ENCODE measurements around the gene ZFAND2A.
"Not testable (repeated sequence)": the region's sequence is repeated elsewhere in the genome, so short reads cannot be mapped to it uniquely, and the experiment has no call there.

The ZFAND2A gene, protein sequence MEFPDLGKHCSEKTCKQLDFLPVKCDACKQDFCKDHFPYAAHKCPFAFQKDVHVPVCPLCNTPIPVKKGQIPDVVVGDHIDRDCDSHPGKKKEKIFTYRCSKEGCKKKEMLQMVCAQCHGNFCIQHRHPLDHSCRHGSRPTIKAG

DNA sequence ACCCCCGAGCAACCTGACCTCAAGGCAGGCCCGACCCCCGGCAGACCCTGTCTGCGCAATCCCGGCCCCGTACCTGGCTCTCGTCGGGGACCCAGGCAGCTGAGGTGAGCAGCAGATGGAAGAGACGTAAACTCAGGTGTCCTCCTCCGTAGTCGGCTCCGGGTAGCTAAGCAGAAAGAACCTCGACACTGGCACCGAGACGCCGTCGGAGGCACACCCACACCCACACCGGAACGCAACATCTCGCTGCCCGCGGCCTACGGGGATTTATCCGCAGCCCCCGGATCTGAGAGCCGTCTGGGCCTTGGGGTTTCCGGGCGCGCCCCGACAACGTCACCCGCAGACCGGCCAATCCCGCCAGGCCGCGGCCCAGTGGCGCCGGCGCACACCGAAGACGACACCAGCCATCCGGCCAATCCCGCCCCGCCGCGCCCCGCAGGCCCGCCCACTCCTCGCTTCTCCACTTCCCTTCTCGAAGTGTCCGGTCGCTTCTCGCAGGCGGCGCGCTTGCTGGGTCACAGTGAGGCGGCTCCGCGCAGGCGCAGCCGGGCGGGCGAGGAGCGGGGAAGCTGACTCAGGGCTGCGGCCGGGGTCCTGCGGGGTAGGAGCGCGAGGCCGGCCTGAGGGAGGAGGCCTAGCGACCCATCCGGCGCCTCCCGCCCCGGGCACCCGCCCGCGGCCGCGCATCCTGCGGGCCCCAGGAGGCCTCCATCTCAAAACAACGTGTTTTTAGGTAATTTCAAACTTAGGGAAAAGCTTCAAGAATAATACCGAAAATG is at the start of gene ZFAND2A:
Gene ZFAND2A (minus strand): TSS at position 306 of the 779 bp plus-strand sequence. CDS start 1,984 bp downstream, outside the sequence.
- DNase-seq = peak; percentile 95 to 98 (median 96)

DNA sequence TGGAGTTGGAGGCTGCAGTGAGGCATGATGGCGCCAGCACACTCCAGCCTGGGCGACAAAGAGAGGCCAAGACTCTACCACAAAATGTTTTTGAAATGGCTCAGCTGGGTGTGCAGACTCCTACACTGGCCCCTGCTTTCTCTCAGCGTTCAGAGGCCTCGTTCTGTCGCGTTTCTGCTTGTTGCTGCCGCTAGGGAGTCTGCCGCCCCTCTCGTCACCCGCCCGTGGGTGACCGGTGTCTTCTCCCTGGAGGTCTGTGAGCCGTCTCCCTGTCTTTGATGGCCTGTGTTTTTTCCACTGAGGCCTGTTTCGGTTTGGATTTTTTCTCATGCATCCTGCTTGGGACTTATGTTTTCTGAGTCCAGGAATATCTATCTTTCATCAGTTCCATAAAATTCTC is 49.1 kb upstream of the ZFAND2A start:
- no peak for DNase-seq

DNA sequence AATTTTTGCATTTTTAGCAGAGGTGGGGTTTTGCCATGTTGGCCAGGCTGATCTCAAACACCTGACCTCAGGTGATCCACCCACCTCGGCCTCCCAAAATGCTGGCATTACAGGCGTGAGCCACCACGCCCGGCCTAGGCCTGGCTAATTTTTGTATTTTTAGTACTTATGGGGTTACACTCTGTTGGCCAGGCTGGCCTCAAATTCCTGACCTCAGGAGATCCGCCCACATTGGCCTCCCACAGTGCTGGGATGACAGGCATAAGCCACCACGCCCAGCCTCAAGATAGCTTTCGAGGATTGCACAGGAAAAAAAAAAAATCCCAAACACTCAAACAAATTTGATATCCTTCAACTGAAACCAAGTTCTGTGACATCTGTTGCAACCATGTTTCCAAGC is 45.7 kb upstream of the ZFAND2A start:
- DNase-seq = not testable (repeated sequence)

DNA sequence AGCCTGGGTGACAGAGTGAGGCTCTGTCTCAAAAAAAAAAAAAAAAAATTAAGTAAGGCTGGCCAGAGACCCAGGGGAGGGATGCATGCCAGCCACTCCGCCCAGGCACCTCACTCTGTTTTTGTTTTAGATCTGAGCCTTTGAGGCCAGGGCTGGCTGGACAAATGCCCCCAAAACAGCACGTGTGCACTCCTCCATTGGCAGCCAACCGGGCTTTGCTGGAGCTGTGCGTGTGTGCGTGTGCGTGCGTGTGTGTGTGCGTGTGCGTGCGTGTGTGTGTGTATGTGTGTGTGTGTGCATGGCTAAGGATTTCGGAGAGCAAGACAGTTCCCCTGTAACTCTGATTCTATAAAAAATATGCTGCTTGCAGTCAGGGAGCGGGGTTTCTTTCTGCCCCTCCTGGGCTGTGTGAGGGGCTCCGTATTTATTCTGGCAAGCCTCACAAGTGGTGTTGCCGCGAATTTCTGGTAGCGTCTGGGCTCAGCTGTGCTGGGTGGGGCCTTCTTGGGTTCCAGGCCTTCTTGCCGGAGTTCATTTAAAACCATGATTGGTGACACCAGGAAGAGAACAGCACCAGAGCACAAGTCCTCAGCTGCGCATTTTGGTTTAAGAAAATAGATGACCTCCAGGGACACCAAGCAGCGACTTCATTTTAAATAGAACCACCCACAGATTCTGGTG is 44.6 kb upstream of the ZFAND2A start:
- DNase-seq = no peak

DNA sequence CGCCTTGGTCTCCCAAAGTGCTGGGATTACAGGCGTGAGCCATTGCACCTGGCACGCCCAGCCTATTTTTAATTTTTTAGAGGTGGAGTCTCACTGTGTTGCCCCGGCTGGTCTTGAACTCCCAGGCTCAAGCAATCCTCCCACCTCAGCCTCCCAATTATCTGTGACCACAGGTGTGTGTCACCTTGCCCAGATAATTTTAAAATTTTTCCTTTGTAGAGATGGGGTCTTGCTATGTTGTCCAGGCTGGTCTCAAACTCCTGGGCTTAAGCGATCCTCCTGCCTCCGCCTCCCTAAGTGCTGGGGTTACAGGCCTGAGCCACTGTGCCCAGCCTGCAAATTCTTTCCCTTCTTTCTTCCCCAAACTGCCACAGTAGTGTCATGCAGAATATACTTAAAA is 42.9 kb upstream of the ZFAND2A start:
- not testable (repeated sequence) for DNase-seq

DNA sequence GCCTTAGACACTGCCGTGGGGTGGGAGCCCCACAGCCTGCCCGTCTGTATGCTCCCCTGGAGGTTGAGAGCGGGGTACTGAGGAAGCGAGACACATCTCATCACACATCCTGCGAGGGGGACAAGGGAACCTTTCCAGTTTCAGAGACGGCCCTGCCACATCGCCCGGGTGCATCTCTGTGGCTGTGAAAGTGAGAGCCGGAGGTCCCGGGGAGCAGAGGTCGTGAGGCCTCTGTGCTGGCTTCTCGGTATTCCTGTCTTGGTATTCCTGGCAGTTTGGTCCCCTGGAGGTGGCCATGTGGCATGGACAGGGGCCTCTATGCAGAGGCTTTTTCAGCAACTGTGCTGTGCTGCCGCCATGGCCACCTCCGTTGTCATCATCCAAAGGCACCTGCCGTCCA is 41.9 kb upstream of the ZFAND2A start:
- DNase-seq = no peak

DNA sequence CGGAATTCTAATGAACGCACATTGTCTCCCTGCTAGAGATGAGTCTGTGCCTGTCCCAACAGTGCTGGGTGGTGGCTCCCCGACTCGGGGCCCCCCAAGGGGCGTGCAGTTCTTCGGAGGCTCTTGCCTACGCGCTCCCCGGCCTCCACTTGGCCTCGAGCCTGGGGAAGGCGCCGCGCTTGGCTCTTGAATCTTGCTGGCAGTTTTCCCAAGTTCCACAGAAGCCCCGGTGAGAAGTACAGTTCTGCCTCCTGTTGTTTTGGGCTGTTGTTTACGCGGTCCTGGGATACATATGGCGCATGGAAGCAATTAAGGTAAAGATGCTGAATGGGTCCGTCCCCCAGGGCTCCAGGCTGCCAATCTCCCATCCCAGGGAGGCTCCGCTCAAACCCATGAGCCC is 40.0 kb upstream of the ZFAND2A start:
- no peak for DNase-seq

DNA sequence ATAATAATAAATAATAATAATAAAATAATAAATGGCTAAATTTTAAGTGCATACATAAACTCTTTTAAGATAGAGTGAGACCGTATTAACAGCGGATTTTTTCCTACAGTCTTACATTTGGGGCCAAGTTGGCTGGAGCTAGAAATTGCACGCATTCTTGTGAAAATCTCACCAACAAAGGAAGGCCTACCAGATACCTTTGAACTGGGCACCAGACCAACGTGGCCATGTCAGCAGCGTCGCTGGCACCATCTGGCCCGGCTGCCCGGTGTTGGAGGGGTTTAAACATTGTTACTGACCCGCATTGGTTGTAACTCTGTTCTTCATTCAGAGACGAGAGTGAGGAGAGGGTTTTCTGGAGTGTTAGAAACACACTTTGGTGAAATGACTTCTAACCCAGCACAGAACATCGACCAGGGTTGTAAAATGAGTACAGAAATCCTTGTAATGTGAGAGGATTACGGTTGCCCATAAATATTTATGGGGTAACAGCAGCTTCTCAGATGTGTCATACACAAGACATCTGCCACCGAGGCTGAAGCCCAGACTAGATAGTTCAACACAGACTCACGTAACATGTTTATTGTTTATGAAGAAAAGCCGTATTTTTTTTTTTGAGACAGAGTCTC is 38.1 kb upstream of the ZFAND2A start:
- no peak for DNase-seq

DNA sequence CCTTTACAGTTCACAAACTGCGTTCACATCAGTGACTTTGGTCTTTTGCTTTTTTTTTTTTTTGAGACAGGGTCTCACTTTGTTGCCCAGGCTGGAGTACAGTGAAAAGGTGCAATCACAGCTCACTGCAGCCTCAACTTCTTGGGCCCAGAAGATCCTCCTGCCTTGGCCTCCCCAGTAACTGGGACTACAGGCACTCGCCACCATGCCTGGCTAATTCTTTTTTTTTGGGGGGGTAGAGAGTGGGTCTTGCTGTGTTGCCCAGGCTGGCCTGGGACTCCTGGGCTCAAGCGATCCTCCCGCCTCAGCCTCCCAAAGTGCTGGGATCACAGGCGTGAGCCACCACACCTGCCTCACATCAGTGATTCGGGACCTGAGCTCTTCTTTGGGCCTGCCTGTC is 37.0 kb upstream of the ZFAND2A start:
- DNase-seq = no peak

DNA sequence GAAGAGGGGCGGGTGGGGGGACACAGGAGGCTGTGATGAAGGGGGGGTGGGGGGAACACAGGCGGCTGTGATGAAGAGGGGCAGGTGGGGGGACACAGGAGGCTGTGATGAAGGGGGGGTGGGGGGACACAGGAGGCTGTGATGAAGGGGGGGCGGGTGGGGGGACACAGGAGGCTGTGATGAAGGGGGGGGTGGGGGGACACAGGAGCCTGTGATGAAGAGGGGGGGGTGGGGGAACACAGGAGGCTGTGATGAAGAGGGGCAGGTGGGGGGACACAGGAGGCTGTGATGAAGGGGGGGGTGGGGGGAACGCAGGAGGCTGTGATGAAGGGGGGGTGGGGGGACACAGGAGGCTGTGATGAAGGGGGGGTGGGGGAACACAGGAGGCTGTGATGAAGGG is 36.4 kb upstream of the ZFAND2A start:
- not testable (repeated sequence) for DNase-seq

DNA sequence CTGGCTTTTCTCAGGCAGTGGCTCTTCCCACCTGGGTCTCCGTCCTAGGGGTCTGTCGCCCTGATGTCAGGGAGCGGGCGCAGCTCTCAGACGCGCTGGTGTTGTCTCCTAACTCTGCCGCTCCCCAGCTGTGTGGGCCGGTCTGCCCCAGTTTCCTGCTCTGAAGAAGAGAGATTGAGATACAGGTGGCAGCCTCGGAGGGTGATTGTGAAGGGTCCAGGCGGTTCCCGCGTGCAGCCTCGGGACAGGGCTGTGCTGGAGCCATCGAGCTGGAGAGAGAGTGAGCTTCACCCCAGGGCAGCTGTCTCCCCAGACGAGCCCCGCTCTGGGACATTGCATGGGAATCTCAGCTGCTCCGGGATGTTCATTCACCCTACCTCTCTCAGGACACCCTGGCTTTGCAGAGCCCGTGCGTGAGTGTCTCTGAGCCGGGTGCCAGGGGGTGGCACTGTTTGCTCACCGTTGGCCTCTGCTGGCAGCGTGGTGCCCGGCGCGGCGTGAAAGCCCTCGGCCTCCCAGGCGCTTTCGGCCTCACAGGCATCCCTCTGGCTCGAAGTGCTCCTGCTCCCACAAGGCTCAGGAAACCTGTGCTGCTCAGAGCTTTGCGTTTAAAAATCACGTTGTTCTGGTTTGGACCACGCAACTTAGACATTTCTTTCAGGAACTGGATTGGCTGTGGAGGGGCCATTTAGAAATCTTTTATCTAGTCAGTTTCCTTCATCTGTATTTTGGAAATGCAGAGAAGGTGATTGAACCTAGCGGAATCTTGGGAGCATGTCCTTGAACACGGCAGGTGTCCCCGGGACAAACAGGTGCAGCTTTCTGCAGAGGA is 33.8 kb upstream of the ZFAND2A start:
- peak in 4 of 6 experiments; percentile 20 to 45 (median 22) for DNase-seq

DNA sequence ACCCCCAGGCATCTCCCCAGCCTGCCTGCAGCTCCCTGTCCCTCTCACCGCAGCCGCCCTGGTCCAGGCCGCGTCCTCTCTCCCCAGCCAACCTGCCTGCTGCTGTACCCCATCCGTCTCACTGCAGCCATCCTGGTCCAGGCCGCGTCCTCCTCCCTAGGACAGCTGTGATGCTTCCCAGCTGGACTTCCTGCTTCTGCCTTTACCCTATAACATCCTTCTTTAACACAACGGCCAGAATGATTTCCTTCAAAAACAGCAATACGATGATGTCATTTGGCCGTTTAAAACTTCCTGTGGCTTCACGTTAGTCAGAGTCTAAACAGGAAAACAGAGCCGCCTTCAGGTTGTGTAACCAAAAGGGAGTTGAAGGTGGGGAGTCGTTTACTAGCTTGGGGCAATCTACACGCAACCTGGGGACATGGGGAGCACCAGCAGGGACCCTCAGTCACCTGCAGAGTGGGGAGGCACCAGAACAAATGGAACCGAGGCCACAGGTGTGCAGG is 32.2 kb upstream of the ZFAND2A start:
- DNase-seq = peak in 1 of 6 experiments; percentile 14

DNA sequence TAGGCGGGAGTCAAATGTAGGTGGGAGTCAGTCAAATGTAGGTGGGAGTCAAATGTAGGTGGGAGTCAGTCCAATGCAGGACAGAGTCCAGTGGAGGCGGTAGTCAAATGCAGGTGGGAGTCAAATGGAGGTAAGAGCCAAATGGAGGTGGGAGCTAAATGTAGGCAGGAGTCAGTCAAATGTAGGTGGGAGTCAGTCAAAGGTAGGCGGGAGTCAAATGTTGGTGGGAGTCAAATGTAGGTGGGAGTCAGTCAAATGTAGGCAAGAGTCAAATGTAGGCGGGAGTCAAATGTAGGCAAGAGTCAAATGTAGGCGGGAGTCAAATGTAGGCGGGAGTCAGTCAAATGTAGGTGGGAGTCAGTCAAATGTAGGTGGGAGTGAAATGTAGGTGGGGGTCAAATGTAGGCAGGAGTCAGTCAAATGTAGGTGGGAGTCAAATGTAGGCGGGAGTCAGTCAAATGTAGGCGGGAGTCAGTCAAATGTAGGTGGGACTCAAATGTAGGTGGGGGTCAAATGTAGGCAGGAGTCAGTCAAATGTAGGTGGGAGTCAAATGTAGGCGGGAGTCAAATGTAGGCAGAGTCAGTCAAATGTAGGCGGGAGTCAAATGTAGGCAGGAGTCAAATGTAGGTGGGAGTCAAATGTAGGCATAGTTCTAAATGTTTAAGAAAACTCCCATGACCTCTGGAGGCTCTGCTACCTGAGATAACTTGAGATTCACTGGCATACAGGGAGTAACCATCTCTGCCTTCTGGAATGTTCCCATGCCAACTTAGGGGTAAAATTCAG is 30.2 kb upstream of the ZFAND2A start:
- DNase-seq = no peak

DNA sequence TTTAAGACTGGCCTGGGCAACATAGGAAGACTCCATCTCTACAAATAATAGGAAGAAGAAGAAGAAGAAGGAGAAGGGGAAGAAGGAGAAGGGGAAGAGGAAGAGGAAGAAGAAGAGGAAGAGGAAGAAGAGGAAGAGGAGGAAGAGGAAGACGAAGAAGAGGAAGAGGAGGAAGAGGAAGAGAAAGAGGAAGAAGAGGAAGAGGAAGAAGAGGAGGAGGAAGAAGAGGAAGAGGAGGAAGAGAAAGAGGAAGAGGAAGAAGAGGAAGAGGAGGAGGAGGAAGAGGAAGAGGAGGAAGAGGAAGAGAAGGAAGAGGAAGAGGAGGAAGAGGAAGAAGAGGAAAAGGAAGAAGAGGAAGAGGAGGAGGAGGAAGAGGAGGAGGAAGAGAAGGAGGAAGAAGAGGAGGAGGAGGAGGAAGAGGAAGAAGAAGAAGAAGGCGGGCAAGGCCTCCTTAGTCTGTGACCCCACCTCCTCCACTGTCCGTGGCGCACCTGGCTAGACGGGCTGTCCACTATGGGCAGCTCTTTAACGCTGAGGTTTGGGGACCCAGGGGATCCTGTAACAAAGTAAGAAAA is 28.8 kb upstream of the ZFAND2A start:
- no peak for DNase-seq

DNA sequence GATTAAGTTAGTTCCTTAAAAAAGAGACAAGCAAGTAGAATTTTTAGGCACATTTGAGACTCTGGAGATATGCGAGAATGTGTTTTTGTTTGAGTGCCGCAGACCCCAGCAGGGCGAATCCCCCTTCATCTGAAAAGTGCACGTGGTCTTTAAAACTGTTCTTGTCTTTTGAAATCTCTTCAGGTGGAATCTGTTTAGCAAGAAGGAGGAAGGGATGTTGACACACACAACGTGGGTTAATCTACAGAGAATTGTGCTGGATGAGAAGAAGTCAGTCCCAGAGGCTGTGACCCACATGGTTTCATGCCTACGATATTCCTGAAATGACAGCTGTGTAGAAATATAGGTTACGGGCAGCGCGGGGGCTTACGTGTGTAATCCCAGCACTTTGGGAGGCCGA is 27.1 kb upstream of the ZFAND2A start:
- DNase-seq = no peak

DNA sequence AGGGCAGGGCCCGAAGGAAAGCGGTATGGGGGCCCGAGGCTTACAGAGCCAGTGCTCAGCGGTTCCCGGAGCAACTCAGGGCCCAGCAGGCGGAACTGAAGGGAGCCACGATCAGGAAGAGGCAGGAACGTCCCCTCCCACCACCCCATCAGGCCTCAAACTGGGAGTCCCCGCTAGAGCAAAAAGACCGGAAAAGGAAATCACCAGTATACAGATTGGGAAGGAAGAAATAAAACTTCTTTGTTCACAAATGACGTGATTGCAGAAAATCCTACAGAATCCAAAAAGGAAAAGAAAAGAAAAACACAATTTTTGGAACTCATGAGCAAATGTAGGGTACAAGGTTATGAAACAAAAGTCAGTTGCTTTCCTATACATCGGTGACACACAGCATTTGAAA is 21.6 kb upstream of the ZFAND2A start:
- no peak for DNase-seq

DNA sequence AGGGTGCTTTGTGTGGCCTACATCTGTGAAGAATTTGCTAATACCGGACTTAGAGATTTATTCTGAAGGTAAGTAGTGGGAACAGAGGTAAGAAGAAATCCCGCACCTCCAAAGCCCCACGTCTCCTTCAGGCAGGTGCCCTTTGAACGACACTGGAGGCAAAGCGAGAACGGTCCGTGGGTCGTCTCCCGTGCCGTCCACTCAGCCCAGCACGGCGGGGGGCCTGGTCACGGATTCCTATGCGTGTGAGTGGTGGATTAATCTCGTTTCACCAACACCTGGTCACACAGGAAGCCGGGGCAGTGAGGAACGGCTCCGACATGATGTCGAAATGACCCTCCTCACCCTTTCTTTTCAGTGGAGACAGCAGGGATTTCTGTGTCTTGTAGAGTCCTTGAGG is 21.0 kb upstream of the ZFAND2A start:
- DNase-seq = no peak

DNA sequence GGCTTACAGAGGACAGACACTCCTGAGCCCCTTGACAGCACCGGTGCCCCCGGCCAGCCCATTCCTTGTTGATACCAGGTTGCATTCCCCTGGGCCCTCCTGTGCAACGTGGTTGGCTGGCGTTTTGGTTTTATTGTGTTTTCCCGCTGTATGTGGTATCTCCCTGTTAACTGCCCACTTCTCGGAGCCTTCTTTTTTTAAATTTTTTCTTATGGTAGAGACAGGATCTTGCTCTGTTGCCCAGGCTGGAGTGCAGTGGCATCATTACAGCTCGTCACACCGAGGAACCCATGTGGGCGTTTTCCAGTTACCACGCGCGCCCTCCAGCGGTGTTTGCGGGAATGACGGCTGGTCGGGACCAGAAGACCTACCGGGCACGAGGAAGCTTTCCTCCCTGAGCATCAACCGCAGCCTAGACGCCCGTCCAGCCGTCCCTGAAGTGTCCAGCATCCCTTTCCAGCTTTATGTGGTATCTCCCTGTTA is 16.9 kb upstream of the ZFAND2A start:
- peak; percentile 41 to 76 (median 65) for DNase-seq

DNA sequence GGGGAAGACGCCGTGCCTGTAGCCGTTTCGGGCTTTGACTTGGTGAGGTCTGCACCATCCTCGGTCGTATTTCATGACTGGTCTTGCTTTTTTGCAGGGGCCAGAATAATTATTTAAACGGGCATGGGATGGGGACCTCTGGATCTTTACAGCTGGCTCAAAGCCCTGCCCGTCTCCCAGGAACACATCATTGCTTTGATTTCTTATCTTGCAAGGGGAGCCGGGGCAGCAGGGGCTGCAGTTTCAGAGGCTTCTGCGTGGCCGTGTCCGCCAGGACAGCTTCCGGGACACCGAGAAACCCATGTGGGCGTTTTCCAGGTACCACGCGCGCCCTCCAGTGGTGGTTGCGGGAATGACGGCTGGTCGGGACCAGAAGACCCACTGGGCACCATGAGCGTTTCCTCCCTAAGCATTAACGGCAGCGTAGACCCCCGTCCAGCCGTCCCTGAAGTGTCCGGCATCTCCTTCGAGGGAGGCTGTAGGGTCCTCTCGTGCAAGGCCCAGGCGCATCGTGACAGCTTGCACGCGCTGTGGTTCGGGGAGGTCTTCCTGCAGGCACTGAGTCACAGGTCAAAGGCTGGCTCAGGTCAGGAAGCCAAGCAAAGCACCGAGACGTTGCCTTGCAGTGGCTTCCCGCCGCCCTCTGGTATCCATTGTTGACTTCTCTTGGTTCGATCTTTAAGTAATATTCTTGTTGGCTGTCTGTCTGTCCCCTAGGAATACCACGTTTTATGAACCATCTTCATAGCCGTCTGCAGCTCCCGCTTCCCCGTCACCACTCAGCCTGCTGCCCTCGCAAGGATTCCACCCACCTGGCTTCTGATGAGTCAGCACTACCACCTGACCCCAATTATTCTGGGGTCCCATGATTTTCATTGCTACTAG is 16.2 kb upstream of the ZFAND2A start:
- DNase-seq = peak; percentile 25 to 76 (median 67)

DNA sequence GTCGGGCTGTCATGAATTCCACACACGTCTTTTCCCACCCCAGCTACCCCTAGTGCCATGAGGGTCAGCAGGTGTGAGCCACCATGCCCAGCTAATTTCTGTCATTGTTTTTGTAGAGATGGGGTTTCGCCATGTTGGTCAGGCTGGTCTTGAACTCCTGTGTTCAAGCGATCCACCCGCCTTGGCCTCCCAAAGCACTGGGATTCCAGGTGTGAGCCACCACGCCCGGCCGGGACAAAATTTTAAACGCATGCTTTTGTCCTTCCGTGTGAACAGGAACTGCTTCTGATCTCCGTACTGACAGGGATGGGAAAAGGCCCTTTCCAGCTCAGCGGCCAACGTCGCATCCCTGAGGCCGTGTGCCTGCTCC is 15.6 kb upstream of the ZFAND2A start:
- DNase-seq = no peak
